GM21619 (cell line): ENCODE results near the gene TMPRSS3.

Experiments
- ATAC-seq: cut with Tn5 transposase; IDR thresholded peaks from one replicate; pipeline ENCODE4 v1.9.1; 2021; ENCODE audit not compliant: unreplicated experiment

The TMPRSS3 gene

DNA sequence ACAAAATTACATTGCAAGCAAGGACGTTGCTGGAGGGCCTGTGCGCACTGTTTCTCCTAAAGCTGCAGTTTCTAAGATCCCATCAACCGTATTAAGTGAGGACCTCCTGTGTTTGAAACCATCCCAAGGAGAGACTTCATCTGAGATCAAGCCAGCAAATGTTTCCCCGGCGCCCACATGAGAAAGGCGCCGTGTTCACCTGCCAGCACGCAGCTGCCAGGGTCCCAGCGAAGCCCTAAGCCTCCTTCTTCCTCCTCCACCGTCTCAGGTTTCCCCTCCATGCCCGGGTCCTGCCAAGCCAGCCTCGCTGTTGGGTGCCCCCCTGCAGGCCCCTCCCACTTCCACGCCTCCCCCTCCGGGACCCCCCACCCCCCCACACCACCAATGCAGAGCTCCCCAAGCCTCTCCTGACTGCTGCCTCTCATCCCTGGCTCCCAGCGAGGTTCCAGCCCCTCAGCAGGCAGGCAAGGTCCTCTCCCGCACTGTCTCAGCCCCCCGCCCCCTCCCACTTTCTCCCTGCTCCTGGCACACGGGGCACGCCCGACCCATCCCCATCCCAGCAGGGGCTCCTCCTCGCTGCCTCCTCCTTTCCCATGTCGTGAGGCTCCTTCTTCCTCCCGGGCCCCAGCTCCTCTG is 20.9 kb downstream of the TMPRSS3 start:
- ATAC-seq, result no peak

DNA sequence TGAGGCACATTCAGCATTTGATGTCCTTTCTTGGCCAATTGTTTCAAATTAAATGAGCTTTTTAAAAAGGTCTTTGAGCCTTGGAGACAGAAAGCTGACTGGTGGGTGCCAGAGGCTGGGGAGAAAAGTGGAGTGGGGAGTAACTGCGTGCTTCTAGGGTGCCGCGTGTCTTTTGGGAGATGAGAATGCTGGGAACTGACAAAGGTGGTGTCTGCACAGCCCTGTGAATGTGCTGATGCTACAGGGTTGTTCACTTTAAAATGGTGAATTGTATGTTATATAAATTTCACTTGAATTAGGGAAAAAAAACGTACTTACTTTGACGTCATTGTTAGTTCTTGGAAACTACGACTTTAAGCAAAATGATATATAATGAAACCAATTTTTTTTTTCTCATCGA is 21.4 kb downstream of the TMPRSS3 start:
- no peak for ATAC-seq

DNA sequence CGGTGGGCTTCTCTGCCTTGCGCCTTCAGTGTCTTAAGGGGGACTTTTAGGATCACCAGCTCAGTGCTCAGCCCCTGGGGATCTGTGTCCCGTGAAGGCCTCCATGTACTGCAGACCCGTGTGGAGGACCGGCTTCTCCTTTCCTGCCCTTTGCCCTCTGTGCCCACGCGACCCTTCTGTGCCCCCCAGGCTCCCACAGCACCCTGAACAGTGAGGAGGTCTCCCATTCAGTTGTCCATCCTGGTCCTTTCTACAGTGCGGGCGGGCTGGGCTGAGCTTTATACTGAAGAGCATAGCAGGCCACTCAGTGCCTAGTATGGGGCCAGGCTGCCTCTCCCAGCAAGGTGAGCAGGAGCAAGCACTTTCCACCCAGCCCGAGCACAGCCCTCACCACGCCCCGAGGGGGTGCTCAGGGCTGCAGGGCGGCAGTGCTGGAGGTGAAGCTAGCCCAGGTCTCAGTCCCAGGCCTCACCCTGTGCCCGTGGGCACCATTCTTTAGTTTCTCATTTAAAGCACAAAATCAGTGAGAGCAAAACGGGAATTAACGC is 21.9 kb downstream of the TMPRSS3 start:
- no peak for ATAC-seq

DNA sequence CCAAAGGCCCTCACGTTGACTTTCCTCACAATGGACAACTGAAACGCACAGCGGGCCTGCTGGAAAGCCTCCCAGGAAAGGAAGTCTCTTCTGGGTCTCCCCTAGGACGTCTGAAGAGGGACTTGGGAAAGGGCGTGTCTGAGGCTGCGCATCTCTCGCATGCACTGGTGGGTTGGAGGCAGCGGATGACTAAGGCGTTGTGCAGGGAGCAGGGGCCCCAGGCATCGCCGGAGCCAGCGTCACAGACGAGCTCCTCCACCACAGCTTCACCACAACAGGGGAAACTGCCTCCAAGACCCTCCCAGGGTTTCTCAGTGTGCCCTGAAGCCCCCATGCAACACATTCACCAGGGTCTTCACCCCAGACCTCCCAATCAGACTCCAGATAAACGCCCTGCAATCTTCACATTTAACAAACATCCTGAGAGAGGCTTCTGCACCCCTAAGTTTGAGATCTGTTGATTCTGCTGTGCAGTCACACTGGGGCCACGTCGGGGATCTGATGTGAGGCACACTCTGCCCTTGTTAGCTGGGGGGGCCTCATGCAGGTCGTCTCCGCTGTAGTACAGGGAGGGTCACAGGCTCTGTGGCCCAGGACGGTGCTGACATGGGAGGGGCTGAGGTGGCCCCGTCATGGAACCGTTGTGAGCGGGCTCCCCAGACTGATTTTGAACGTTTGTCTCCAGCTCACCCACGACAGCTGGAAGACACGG is 22.5 kb downstream of the TMPRSS3 start:
- no peak for ATAC-seq

DNA sequence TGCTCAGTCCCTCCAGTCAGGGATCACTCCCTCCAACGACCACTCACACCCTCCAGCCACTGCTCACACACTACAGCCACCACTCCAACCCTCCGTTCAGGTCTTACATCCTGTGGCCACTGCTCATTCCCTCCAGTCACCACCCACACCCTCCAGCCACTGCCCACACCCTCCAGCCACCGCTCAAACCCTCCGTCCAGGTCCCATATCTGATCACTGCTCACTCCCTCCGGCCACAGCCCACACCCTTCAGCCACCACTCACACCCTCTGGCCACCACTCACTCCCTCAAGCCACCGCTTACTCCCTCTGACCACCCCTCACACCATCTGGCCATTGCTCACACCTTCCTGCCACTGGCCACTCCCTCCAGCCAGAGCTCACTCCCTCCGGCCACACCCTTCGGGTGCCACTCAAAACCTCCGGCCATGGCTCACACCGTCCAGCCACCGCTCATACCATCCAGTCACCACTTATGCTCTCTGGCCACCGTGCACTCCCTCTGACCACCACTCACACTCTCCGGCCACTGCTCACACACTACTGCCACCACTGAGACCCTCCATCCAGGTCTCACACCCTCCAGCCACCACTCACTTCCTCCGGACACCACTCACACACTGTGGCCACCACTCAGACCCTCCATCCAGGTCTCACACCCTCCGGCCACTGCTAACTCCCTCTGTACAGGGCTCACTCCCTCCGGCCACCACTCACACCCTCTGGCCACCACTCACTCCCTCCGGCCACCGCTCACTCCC is 24.8 kb downstream of the TMPRSS3 start:
- no peak for ATAC-seq

DNA sequence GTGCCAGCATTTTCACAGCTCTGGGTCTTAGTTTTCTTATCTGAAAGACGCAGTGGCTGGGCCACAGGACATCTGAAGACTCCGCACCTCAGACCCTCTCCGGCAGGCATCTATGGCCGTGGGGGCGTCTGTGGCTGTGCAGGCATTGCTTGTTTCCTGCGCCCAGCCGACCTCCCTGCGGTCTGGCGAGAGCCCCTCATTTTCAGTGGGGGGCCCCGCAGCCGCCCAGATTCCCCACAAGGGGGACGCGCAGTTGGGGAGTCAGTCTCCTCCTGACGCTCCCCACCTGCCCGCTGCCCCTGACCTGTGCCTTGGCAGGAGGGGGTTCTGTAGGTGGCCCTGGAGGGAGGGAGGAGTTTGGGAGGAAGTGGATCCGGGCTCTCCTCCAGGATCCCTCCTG is 26.0 kb downstream of the TMPRSS3 start:
- no peak for ATAC-seq

DNA sequence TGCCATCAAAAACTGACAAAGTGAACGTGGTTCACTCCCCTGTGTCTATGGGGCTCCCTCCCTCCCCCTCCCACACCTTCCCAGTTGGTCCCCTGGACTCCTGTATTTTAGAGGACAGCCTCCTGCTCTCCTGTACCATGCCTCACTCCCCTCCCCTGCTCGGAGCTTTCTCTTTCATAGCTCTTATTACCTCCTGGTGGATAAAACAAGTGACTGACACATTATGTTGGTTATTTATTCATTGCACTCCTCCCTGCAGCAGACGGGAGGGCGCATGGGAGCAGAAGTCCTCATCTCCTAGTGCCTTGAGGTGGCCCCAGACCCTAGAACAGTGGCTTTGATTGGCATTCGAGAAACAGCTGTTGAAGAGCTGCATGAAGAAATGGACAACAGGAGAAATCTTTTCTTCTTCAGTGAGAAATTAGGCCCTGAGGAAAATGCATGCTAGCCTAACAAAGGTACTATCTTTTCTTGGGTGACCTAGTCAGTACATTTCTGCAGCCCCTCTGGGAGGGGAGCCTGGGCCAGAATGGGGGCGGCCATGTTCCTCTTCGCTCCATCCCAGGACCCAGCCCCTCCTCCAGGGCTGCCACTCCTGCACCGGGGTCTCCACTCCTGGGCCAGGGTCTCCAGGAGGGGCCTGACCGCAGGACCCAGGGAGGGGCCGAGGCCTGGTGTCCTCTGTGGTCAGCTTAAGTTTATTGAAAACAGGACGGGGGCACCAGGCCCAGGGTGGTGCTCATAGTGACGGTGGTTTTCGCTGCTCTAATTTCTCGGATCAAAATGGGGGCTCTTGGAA is 28.3 kb downstream of the TMPRSS3 start:
- ATAC-seq, result no peak

DNA sequence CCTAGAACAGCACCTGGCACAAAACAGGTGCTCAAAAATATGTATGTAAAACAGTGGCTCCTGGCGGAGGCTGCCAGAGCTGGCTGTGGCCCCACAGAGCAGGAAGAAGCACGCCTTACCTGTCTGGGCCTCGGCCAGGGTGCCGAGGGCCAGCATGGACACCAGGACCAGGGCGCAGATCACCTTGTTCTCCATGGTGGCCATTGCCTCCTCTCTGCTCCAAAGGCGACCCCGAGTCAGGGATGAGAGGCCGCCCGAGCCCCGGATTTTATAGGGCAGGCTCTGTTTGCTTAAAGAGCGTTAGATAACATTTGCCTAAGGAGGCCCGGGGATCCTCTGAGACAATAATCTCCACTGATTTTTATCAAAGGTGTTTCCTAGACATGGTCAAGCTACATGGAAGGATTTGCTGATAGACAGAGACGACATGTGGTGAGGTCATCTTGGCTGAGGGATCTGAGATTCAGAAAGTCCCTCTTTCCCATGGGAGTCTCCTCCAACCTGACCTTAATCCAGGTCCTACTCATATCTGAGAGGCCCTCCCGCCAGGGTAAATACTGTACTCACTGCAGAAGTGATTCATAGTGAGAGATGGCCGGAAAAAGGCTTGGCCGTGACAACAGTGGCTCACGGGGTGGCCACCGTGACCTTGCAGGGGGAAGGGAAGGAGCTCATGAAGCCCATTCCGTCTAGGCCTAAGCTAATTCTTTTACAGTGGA is 29.4 kb downstream of the TMPRSS3 start, which contains the start of gene TFF1:
TSS of gene TFF1 (minus strand) at position 244 of the 719 bp plus-strand sequence. CDS start at position 204, 40 bp downstream.
- no peak for ATAC-seq

DNA sequence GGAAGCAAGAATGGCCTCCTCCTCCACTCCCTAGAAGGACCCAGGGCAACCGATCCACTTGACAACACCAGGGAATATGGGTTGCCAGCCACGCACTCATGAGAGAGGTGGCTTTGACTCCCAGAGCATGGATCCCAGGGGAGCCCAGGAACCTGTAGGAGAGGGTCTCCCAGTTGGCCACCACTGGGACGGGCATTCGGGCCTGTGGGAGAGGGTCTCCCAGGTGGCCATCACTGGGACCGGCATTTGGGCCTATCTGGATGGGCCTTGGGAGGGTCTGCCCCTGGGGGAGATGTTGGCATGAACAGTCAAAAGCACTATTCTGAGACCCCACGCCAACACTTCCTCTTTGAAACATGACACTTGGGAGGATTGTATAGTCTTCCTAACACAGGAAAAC is 30.1 kb downstream of the TMPRSS3 start:
- ATAC-seq, result no peak

DNA sequence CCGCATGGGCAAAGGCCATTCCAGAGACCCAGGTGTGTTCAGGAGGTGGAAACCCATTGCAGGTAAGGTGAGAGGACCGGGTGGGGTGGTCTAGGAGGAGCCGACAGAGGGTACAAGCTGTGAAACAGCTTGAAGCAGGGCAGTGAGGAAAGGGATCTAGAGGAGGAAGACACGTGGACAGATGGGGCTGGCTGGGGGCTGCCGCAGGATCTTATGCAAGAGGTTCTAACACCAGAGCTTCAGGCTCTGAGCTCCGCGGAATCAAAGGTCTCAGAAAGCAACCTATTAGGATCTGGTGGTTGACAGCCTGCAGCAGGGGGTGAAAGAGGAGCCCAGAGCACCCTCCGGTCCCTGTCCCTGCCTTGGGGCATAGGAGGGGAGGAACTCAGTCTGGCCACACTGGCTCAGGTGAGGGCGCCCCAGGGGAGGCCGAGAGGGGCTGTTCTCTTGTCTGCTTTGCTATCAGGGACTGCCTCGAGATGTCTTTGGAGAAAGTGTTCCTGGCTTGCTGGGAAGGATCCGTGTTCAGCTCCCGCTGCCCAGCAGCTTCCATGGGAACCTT is 31.5 kb downstream of the TMPRSS3 start:
- ATAC-seq, result no peak

DNA sequence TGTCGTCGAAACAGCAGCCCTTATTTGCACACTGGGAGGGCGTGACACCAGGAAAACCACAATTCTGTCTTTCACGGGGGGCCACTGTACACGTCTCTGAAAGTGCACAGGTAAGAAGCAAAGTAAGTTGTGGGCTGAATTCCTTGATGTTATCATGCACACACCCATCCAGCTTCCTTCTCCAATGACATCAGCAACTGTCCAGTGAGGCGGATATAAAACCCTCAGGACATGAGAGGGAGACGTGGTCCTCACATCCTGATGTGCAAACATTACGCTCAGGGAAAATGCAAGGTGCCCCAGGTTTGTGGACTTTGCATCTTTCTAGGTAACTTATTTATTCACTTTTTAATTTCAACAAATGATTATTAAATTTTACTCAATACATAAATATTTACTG is 32.5 kb downstream of the TMPRSS3 start:
- no peak for ATAC-seq

DNA sequence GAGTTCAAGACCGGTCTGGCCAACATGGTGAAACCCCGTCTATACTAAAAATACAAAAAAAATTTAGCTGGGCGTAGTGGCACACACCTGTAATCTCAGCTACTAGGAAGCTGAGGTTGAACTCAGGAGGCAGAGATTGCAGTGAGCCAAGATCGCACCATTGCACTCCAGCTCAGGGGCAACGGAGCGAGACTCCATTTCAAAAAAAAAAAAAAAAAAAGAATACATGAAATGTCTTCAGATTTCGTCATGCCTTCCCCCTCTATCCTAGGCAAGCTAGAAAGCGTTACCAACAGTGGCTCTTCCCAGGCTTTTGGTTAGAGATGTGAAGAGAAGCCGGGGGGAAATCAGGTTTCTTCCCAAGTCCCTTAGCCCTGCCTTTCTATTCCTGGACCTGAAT is 33.2 kb downstream of the TMPRSS3 start:
- ATAC-seq, result no peak

DNA sequence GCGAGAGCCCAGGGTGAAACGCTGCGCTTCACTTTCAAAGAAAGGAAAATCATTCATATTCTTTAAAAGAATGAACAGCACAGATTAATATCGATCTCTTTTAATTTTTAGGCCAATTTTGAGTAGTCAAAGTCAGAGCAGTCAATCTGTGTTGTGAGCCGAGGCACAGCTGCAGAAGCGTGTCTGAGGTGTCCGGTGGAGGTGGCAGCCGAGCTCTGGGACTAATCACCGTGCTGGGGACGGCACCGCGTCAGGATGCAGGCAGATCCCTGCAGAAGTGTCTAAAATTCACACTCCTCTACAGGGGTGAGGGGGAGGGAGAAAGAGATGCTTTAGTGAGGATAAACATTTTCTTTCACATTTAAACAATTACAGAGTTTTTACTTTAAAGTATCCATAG is 33.7 kb downstream of the TMPRSS3 start:
- no peak for ATAC-seq

DNA sequence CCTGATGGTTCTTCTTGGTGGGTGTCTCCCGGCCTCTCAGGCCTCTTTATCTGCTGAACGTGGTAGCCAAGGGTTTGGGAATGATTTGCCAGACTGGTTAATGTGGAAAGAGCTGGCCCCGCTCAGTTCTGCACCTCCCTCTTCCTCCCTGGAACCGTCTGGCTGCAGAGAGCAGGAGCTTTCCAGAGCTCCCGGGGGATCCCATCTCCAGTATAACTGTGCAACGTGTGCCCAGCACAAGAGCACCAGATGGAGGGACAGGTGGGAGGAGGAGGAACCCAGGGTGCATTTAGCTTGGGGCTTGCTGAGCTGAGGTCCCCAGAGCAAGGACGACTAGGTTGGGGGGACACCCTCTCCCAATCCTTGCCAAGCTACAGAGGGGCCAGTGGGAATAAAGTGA is 34.6 kb downstream of the TMPRSS3 start:
- ATAC-seq, result no peak

DNA sequence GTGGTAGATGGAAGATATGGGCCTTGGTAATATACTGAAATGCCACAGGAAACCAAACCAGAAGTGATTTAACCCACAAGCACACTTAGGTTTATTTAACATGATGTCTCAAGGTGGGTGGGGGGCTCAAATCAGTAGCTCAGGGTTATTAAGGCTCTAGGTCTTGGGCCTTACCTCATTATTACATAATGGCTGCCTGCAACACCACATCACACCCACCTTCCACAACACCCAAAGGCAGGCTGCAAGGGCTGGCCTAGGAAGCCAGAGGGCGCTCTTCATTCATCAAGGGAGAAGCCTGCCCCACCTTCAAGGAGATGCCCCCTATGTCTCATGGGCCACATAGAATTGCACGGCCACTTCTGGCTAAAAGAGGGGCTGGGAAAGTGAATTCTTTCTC is 35.5 kb downstream of the TMPRSS3 start:
- no peak for ATAC-seq

DNA sequence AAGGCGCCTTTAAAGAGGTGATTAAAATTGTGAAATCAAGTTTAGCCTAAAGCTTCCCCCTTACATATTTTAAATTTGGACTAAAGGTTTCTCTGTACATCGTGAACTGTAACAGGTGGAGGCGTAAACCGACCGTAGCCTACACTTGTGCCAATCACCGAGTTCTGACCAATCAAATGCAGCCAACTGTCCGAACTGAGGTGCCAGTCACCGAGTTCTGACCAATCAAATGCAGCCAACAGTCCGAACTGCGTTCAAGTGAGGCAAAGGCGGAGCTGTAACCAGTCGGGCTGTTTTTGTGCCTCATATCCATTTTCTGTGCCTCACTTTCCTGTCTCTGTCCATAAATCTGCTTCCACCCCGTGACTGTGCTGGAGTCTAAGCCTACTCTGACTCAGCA is 36.9 kb downstream of the TMPRSS3 start:
- ATAC-seq, result no peak

DNA sequence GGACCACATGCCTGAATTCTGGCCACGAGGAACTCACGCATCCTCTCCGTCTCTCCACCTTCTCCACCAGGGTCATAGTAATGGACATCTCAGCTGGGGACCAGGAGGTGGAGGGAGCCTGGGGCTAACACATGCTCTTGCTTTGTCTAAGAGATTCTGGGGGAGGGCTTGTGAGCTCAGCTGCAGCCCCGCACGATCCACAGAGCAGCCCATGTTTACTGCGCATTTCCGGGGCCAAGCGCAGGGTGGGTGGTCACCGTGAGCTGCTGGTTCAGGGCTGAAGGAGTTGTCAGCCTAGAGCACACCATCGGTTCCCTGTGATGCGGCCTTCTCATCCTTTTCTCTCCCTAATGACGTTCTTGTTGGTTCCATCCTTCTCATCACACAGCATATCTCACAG is 37.6 kb downstream of the TMPRSS3 start:
- ATAC-seq, result no peak

DNA sequence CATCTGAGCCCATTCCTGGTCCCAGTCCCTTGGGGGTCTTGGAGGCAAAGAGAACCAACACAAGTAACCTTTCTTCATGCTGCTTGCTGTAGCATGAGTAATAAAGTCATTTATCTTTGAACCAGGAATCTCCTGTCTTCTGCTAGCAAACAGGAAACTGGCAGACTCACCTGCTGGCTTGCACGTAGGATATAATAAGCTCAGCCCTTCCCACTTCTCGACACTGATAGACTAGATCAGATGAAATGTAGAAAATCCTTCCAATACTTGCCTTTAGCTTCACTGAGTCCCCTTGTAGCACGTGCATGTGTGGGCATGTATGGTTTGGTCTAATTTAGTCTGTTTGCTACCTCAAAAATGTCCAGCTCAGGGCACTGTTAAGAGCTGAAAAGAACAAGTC is 38.5 kb downstream of the TMPRSS3 start:
- ATAC-seq, result no peak

DNA sequence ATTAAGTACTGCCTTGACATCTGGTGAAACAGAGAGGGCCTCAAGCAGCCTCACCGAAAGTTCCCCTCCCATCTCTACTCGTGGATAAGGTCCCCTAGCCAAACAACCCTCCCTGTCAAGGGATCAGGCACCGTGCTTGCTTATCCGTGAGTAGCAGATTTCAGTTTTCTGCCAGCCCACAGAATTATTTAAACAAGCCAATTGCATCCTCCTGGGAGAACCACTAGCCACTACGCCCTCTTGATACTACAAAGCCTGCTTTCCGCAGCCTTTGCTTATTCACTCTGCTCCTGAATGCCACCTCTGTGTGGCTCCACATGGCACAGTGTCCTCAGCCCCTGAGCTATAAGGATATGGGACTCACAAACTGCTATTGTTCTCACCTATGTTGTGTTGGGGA is 39.2 kb downstream of the TMPRSS3 start:
- no peak for ATAC-seq

DNA sequence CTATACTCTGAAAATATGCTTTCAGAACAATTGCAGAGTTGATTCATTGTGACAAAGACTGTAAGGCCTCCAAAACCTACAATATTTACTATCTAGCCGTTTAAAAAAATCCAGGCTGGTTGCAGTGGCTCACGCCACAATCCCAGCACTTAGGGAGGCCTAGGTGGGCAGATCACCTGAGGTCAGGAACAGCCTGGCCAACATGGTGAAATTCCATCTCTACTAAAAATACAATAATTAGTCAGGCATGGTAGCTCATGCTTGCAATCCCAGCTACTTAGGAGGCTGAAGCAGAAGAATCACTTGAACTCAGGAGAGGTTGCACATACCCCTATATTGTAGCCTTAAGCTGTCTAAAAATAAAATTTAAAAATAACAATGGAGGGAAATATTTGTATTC is 39.8 kb downstream of the TMPRSS3 start:
- no peak for ATAC-seq
